ENCODE results near the gene NOL9. TPM values are rescaled to one million over a fixed set of nuclear protein-coding genes. Genes with fewer than 3 reads are reported as not detected.

The NOL9 gene
- total RNA-seq, 6 experiments from 2014 or later, result 26.4 to 36.4 (median 33.4) TPM

GRCh38 chr1:6503884-6504602 is 50.3 kb downstream of the NOL9 start:
- no peaks in the 10 kb centered on the region for H3K9me3 Mint-ChIP-seq
- peaks cover 12% of the 10 kb centered on the region for H3K27me3 Mint-ChIP-seq (ENCODE audit: insufficient read depth)
- no peak for DNase-seq
- no peak overlapping the region for H3K27ac Mint-ChIP-seq
- no peaks in the 10 kb centered on the region for H3K36me3 Mint-ChIP-seq (ENCODE audit: low read depth)
- H3K4me1 Mint-ChIP-seq (ENCODE audit: low read depth), result no peaks in the 10 kb centered on the region
- no peak overlapping the region for H3K4me3 Mint-ChIP-seq
- TF ChIP-seq, protein P1, sequence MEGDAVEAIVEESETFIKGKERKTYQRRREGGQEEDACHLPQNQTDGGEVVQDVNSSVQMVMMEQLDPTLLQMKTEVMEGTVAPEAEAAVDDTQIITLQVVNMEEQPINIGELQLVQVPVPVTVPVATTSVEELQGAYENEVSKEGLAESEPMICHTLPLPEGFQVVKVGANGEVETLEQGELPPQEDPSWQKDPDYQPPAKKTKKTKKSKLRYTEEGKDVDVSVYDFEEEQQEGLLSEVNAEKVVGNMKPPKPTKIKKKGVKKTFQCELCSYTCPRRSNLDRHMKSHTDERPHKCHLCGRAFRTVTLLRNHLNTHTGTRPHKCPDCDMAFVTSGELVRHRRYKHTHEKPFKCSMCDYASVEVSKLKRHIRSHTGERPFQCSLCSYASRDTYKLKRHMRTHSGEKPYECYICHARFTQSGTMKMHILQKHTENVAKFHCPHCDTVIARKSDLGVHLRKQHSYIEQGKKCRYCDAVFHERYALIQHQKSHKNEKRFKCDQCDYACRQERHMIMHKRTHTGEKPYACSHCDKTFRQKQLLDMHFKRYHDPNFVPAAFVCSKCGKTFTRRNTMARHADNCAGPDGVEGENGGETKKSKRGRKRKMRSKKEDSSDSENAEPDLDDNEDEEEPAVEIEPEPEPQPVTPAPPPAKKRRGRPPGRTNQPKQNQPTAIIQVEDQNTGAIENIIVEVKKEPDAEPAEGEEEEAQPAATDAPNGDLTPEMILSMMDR (IDR thresholded peaks at IDR 0.05), result no peak

- Mint-ChIP-seq H3K9me3 (no peaks in the 10 kb centered on the region), H3K4me3 (no peak overlapping the region), H3K36me3 (ENCODE audit: low read depth) (no peaks in the 10 kb centered on the region), H3K4me1 (ENCODE audit: low read depth) (peaks cover 6% of the 10 kb centered on the region; the same call in 1 of the 2 replicates), H3K27me3 (ENCODE audit: insufficient read depth) (peaks cover 12% of the 10 kb centered on the region), H3K27ac (no peak overlapping the region)
- TF ChIP-seq, protein P1 (IDR thresholded peaks at IDR 0.05), result no peak
- DNase-seq, result no peak
Measured at GRCh38 chr1:6502000-6502891, 52.1 kb downstream of the NOL9 start.

- no peak overlapping the region for H3K27ac Mint-ChIP-seq
- no peak overlapping the region for H3K4me3 Mint-ChIP-seq
- TF ChIP-seq, protein P1 (IDR thresholded peaks at IDR 0.05), result no peak
- DNase-seq, result no peak
- no peaks in the 10 kb centered on the region for H3K36me3 Mint-ChIP-seq (ENCODE audit: low read depth)
- H3K9me3 Mint-ChIP-seq, result no peaks in the 10 kb centered on the region
- H3K27me3 Mint-ChIP-seq (ENCODE audit: insufficient read depth), result peaks cover 6% of the 10 kb centered on the region
- H3K4me1 Mint-ChIP-seq (ENCODE audit: low read depth), result peaks cover 6% of the 10 kb centered on the region; the same call in 1 of the 2 replicates
Measured at GRCh38 chr1:6501279-6501813, 53.0 kb downstream of the NOL9 start.

DNA sequence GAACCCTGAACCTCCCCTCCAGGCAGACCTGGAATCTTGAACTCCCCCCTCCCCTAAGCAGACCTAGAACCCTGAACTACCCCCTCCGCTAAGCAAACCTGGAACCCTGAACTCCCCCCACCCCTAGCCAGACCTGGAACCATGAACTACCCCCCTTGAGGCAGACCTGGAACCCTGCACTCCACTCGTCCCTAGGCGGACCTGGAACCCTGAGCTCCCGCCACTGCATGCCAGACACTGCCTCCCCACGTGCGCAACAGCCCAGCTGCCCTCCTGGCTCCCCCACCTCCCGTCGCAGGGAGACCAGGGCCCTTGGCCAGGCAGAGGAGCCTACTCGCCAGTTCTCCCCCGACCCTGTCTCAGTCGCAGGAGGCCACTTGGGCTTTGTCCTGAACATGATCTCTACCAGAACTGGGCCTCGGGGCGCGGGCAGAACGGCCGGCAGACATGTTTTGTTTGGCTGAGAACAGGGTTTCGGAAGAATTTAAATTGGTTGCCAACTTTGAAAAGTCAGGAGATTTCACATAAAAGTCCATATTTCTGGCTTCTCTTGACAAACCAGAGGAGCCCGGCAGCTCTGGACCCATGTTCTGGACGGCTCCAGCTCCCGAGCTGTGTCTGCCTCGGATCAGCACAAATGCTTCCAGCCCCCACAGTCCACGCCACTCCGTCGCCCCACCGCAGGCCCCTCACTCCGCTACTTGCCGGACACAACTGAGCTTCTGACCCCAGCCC is 53.6 kb downstream of the NOL9 start:
- TF ChIP-seq, protein P1 (IDR thresholded peaks at IDR 0.05), result no peak
- H3K27me3 Mint-ChIP-seq (ENCODE audit: insufficient read depth), result peaks cover 10% of the 10 kb centered on the region
- H3K9me3 Mint-ChIP-seq, result no peaks in the 10 kb centered on the region
- no peak overlapping the region for H3K27ac Mint-ChIP-seq
- no peaks in the 10 kb centered on the region for H3K36me3 Mint-ChIP-seq (ENCODE audit: low read depth)
- no peak for DNase-seq
- H3K4me1 Mint-ChIP-seq (ENCODE audit: low read depth), result peaks cover 6% of the 10 kb centered on the region; the same call in 1 of the 2 replicates
- no peak overlapping the region for H3K4me3 Mint-ChIP-seq

DNA sequence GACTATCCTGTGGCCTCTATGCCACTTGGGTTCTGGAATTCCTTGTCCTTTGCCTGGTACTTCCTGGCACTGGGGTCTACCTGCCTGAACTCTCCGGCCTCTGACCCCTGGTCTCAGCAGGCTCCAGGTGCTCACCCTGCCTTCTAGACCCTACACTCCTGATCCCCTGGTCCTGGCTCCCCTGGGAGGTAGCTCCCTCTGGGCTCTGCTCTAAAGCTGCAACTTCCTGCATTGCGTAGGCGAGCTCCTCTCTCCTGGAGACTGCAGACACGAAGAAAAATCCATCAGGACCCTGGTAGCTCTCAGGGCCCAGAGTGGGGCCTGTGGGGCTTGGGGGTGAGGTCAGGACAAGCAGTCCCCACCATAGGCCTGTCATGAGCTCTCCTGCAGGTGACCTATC is 55.0 kb downstream of the NOL9 start:
- H3K9me3 Mint-ChIP-seq, result no peaks in the 10 kb centered on the region
- DNase-seq, result no peak
- peaks cover 6% of the 10 kb centered on the region; the same call in 1 of the 2 replicates for H3K4me1 Mint-ChIP-seq (ENCODE audit: low read depth)
- peaks cover 11% of the 10 kb centered on the region for H3K27me3 Mint-ChIP-seq (ENCODE audit: insufficient read depth)
- TF ChIP-seq, protein P1 (IDR thresholded peaks at IDR 0.05), result no peak
- no peak overlapping the region; the same call in 1 of the 2 replicates for H3K27ac Mint-ChIP-seq
- no peak overlapping the region for H3K4me3 Mint-ChIP-seq
- no peaks in the 10 kb centered on the region for H3K36me3 Mint-ChIP-seq (ENCODE audit: low read depth)

Data from HFFc6 (cell line).